ENCODE results near the gene SHC4.
A peak's percentile ranks its signal among the peaks of the same experiment; 100 is the strongest.
"Not testable (repeated sequence)": the region's sequence is repeated elsewhere in the genome, so short reads cannot be mapped to it uniquely, and the experiment has no call there.

SHC4 gene

DNA sequence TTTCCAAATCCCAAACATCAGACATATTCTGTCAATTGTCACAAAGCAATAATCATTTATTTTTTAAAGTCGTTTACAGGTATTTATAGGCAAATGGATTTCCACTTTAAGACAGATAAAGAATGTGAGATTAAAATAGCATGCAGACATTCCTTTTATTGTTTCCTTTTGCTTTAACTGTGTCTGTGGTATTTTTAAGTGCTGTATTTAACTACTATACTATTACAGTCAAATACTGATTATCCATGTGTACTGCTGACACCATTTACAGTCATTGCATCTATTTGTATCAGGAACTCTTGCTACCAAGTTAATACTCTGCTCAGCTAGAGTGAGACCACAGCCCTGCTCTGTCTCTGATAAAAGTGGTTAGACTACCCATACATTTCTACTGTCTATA, 140.0 kb downstream of the SHC4 start:
- no peak for DNase-seq
- in situ Hi-C loops (cut with HindIII; ENCODE audit: low pct_ligation_motif_present, low pct_unique_long_range_greater_than_20kb, low sequenced_read_pairs): no loop called here

DNA sequence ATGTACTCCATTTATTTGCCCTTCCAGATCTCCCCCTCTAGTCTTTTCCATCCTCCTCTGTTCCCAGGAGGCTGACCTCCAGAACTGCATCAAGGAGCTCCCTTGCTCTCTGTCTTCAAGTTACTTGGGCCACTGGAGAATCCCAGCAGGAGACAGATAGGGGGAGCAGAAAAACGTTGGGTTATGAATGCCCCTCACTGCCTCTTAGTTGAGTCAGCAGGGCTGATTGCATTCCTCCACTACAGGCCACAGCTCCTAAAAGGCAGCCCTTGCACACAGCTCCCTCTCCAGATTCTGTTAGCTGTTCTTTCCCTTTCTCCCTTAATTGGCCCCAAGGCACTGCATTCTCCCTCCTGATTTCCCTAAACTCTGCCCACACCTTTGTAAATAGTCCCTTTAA, 140.5 kb downstream of the SHC4 start:
- in situ Hi-C loops (cut with HindIII; ENCODE audit: low pct_ligation_motif_present, low pct_unique_long_range_greater_than_20kb, low sequenced_read_pairs): no loop called here
- no peak for DNase-seq

DNA sequence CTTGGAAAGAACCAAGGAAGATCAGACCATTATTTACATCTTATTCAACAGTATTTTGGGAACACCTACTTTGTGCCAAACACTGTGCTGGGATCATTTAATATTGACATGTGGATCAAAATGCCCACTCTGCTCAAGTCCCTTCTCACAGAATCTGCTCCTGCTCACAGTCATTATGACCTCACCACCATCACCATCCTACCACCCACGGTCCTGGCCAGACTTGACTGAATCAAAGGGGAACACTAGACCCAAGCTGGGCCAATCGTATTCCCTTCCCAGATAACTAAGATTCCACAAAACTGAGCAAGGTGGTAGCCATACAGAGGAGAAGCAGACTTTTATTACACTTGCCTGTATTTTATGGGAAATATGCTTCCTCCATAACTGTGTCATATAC, 149.4 kb downstream of the SHC4 start:
- DNase-seq: no peak
- in situ Hi-C loops (cut with HindIII; ENCODE audit: low pct_ligation_motif_present, low pct_unique_long_range_greater_than_20kb, low sequenced_read_pairs): no loop called here

DNA sequence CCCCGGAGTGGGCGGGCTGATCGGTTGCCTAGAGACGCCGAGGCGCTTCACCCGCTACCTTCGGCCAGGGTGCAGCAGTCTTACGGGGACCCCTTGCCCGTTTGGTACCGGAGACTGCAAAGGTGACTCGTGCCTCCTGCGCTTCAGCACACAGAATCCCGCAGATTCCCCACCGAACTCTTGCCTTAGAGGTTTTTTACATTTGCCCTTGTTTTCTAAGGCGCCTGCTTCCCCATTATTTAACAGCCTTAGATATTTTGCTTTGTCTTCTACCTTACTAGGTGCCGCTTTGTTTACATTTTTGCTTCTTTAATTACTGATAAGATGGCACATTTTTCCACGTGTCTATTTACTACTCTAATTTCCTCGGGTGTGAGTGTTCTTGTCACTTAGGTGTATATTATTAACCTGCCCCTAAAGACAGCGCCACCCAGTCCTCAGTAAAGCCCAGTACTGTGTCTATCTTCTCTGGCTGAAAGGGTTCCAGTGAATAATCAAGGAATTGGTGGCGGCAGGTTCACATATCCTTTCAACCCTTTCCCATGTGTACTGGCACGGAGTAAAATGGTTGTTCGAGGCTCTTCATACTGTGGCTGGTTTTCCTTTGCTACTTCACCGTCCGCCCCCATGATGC, 152.3 kb downstream of the SHC4 start:
- DNase-seq: no peak
- in situ Hi-C loops (cut with HindIII; ENCODE audit: low pct_ligation_motif_present, low pct_unique_long_range_greater_than_20kb, low sequenced_read_pairs): no loop called here

DNA sequence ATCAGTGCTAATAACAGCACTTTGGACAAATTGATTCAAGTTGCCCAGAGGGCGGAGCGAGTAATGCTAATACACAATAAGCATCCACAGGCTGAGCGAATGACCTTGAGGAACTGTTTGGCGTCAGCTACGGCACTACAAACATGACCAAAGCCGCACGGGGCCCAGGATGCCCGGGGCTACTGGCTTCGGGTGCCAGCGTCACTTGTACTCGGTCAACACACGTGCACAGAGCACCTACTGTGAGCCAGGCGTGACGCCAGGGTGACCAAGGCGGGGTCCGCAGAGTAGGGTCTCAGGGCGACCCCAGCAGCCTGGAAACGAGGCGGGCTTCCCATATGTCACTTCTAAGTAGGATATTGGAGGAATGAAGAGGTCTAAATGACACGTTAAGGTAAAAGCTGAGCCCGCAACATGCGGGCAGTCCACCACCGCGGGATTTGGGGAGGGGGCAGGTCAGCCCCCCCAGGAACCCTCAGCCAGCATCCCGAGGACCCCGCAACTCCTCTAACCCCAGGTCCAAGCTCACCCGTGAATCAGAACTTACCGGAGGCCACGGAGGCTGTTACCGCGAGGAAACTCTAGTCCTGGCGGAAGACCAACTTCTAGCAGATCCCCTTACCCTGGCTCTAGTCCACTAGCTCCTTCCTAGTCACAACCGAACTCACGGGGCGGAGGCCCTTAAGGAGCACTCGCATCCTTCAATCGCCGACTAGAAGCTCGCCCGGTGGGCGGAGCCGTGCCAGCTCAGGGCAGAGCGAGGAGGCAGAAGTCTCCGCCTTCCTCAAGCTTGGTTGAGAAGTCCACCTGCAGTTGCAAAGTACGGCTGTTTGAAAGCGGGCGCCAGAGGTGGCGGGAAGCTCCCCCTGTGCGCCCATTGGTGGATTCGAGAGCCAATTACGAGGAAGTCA, 153.1 kb downstream of the SHC4 start, which contains the start of gene CEP152:
Gene CEP152 (minus strand): TSS at position 656 of the 911 bp plus-strand sequence. CDS start 5,420 bp downstream, outside the sequence.
- peak; percentile 99 for DNase-seq
- in situ Hi-C loops (cut with HindIII; ENCODE audit: low pct_ligation_motif_present, low pct_unique_long_range_greater_than_20kb, low sequenced_read_pairs): no loop called here

DNA sequence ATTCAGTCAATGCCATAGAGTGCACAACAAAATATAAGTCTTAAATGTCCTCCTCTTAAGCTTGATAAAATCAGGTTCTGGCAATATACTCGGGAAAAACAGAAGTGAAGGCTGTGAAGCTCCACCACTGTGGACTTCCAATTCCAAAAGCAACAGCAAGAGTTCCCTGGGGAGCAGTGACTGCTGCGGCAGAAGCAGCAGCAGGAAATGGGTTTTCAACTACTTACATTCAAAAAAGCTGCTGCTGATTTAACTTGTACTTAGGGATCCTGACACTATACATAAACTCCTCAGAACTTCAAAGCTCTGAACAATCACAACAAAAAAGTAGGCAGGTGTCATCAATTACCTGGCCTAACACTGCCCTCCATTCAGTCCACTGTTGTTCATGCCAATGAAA, 157.6 kb downstream of the SHC4 start:
- in situ Hi-C loops (cut with HindIII; ENCODE audit: low pct_ligation_motif_present, low pct_unique_long_range_greater_than_20kb, low sequenced_read_pairs): no loop called here
- no peak for DNase-seq

DNA sequence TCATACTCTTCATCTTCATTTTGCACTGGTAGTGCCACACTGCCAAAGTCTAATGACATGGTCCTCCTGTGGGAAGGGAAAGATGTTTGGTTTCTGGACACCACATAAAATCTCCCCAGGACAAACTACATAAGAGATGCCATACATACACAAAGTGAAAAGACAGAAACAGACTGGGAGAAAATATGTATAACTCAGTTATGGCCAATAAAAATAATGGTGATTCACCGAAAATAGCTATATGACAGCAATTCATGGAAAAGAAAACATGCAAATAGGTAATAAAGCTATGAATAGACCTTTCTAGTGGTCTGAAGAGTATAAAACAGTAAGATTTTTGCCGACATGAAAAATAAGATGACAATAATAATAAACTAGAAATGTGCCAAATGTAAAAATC, 158.1 kb downstream of the SHC4 start:
- DNase-seq: no peak
- in situ Hi-C loops (cut with HindIII; ENCODE audit: low pct_ligation_motif_present, low pct_unique_long_range_greater_than_20kb, low sequenced_read_pairs): no loop called here

DNA sequence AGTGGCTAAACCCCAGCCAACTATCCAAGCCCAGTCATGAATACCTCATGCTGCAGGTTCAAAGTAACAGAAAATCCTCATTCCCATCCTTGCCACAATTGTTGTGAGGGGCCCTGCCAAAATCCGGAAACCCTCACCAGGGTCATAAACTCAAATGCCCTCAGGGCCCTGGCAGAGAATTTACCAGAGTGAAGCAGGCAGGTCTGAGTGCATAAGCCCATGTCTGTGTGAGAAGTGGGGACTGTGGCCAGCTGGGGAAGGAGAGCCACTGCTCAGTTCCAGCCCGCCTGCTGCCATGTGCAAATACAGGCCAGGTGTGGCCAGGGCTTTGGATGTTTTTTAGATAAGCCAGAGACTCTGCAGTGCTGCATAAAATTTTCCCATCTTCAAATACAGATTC, 159.8 kb downstream of the SHC4 start:
- in situ Hi-C loops (cut with HindIII; ENCODE audit: low pct_ligation_motif_present, low pct_unique_long_range_greater_than_20kb, low sequenced_read_pairs): no loop called here
- no peak for DNase-seq

DNA sequence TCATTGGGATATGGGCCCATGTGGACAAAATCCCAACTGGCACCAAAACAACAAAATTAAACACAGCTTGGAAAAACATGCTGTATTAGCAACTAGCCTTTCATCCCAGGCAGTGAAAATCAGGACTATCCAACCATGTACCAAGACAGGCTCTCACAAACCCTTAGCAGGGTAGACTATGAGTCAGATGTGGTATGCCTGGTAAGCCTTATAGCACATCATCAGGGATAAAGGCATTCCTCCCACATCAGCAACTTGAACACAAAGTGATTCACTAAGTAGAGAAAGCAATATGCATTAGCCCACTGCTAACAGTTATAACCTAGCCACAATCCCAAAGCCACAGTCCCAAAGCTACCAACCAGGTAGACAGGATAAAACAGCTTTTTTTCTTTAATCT, 160.9 kb downstream of the SHC4 start:
- in situ Hi-C loops (cut with HindIII; ENCODE audit: low pct_ligation_motif_present, low pct_unique_long_range_greater_than_20kb, low sequenced_read_pairs): no loop called here
- peak; percentile 86 for DNase-seq

DNA sequence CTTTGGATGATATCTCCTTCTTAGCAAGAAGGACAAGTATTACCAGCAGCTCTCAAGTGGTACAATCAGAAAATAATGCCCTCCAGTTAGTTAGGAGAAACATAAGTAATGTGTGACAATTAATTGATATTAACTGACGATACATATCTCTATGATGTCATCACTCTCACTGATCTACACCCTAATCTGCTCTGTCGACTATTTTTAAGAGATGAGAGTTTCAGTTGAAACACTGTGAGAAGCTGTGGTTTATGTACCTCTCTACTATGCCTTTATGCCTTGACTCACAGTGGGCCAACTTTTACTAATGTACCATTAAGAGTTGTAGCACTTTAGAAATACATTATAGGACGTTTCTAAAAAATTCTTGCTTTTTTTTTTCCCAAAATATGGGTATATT, 161.5 kb downstream of the SHC4 start:
- DNase-seq: no peak
- in situ Hi-C loops (cut with HindIII; ENCODE audit: low pct_ligation_motif_present, low pct_unique_long_range_greater_than_20kb, low sequenced_read_pairs): no loop called here

DNA sequence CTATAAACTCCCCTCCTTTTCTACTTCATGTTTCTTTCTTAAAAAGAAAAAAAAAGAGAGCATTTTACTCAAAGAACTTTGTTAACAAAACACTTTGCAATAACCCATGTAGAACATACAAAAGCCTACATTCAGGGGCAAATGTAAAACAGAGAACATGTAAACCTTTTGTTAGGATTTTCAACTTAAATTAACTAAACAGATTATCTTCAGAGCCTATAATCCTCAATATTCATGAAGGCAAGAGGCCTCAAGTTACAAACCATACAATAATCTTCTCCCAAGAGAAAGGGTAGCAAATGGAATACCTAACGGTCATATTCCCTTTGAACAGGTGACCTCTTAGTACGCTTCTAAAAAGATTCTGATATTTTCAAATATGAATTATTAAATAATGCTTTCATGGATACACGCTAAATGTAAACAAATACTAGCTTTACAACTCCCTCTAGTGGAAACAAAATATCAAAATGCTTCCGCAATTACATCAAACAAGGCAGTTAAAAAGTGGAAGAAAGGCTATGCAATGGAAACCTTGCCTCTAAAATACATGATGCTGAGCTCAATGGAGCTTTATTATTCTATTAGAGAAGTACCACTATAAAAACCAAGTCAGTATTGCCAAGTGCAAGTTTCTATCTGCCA, 162.8 kb downstream of the SHC4 start:
- DNase-seq: peak; percentile 33
- in situ Hi-C loops (cut with HindIII; ENCODE audit: low pct_ligation_motif_present, low pct_unique_long_range_greater_than_20kb, low sequenced_read_pairs): no loop called here

DNA sequence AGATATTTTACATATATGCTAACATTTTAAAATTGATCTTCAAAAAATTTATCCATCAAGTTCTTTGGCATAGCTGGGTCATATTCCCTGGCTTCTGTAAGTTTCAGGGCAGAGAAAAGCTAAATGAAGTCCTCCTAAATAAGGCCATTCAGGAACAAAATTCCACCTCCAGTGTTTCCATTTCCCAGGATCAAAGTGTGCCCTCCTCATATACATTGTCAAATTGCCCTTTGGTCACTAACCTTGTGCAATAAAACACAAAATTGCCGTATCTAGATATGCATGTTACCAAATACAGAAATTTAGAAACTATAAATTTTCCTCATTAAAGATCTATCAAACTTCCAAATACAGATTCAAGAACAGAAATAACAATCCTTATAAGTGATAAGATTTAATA, 163.5 kb downstream of the SHC4 start:
- in situ Hi-C loops (cut with HindIII; ENCODE audit: low pct_ligation_motif_present, low pct_unique_long_range_greater_than_20kb, low sequenced_read_pairs): no loop called here
- no peak for DNase-seq

DNA sequence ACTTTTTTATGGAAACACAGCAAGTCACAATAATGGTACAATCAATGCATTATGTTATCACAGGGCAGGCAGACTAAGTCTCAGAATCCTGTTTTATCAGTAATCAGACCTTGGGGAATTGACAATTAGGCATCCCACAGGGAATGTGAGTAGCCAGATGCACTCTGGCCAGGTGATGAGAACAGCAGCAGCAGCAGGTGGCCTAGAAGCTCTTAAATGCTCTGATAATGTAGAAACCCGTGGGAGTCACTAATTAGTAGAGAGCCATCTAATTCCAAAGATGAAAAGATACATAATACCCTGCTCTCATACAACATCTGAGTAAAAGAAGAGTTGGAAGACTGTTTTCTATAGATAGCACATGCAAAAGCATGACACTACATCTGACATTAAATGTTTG, 165.4 kb downstream of the SHC4 start:
- in situ Hi-C loops (cut with HindIII; ENCODE audit: low pct_ligation_motif_present, low pct_unique_long_range_greater_than_20kb, low sequenced_read_pairs): no loop called here
- no peak for DNase-seq

DNA sequence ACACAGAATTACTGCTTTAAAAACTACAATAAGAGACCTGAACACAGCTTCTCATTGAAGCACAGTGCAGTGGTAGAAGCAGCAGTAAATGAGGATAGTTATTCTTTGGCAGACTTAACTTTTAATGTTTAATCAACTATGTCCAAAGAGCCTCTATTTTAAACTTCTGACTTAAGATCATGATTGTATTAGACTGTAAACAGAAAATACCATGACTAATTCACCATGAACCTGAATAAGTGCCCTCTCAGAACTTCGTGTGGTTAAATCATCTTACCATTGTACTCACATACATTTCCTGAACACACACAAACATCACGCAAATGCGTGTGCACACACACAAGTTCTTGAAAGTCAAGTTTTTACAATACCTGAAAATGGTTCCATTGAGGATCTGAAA, 166.8 kb downstream of the SHC4 start:
- DNase-seq: peak; percentile 81
- in situ Hi-C loops (cut with HindIII; ENCODE audit: low pct_ligation_motif_present, low pct_unique_long_range_greater_than_20kb, low sequenced_read_pairs): no loop called here

DNA sequence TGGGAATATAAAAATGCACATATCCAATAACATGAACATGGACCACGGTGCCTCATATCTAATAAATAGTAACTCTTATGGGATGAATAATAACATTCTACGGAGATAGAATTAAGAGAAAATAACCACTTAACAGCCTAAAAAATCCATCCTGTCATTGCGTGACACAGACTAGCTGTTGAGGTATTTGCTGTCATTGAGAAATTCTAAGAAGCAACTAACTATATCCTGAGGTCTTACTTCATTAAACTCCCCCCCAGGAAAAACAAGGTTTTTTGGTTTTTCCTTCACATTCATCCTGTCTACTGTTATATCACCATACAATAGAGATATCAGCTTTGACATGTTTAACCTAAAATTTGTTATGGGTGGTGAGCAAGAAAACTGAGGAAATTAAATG, 167.2 kb downstream of the SHC4 start:
- no peak for DNase-seq
- in situ Hi-C loops (cut with HindIII; ENCODE audit: low pct_ligation_motif_present, low pct_unique_long_range_greater_than_20kb, low sequenced_read_pairs): no loop called here

DNA sequence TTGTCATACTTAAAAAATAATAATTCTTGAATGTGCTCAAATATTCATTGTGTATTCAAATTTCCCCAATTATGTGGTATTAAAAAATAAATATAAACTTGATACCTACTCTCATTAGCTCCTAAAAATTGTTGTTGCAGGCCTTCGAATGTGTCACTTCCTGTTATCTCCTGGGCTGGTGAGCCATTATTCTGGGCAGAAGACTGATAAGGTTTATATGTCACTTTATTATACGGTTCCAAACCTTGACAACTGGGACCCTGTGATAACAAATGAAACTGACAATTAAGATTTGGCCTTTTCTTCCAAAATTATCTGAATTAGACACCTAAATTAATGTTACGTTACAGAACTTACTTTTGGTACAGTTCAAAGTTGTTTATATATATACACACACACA, 167.8 kb downstream of the SHC4 start:
- DNase-seq: no peak

DNA sequence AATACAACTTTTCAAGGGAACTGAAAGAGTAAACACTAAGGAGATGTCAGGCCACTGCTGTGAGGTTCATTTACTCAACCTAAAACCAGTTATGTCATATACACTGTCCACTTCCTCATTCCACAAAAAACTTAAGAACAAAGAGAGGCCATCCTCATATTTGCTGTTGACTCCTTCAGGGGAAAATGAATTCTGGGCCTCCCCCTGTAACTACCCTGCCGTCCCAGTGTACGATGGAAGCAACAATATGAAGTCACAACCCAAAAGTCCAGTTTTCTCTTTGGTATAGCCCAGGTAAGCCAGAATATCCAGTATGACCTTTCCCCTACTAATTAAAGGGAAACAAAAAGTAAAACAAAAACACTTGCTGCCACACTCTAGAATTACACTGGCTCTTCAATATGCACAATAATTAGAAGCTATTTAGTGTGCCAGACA, 169.0 kb downstream of the SHC4 start:
- in situ Hi-C loops (cut with HindIII; ENCODE audit: low pct_ligation_motif_present, low pct_unique_long_range_greater_than_20kb, low sequenced_read_pairs): no loop called here
- peak; percentile 33 for DNase-seq

More for the DNA sequence above, 167.8 kb downstream of the SHC4 start:
- in situ Hi-C loops (cut with HindIII; ENCODE audit: low pct_ligation_motif_present, low pct_unique_long_range_greater_than_20kb, low sequenced_read_pairs): no loop called here

DNA sequence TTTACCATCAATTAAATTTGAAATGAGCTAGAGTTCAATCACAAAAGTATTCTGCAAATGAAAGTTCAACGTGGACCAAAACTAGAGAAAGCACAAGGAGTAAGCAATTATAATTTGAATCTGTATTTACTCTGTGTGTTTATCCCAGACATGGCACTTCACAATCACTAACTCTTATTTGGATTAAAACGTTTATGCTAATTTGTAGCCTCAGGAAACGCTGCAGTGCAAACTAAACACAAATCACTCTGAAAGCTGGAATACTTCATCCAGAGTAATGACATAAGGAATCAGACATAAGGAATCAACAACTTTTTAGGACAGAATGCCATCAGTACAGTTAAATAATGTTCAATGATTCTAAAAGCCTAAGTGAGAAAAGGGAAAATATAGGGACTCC, 171.3 kb downstream of the SHC4 start:
- in situ Hi-C loops (cut with HindIII; ENCODE audit: low pct_ligation_motif_present, low pct_unique_long_range_greater_than_20kb, low sequenced_read_pairs): no loop called here

DNA sequence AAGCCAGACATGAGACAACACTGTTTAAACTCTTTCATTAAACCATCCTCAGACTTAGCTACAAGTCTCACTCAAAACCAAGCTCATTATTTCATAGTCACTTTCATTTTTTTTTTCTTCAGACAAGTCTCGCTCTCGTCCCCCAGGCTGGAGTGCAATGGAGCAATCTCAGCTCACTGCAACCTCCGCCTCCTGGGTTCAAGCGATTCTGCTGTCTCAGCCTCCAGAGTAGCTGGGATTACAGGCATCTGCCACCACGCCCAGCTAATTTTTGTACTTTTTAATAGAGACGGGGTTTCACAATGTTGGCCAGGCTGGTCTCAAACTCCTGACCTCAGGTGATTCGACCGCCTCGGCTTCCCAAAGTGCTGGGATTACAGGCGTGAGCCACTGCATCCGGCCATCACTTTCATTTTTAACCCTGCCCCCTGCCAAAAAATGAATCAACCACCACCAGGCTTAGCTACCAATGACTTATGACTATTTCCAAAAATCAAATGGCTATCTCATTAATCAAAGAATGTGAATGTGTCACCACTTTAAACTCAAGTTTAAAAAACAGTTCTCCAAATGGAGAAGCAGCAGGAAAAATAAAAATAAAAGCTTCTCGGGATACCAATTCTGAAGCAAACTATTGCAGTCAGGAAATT, 173.1 kb downstream of the SHC4 start:
- in situ Hi-C loops (cut with HindIII; ENCODE audit: low pct_ligation_motif_present, low pct_unique_long_range_greater_than_20kb, low sequenced_read_pairs); DNase-seq: not testable (repeated sequence)

More for the DNA sequence above, 171.3 kb downstream of the SHC4 start:
- no peak for DNase-seq
